Right ventricle myocardium superior (tissue), 1 donor: ENCODE results near the gene CD79A. TPM values are rescaled to one million over a fixed set of nuclear protein-coding genes. Genes with fewer than 3 reads are reported as not detected.

Source experiments
- ATAC-seq: fragments of 200-7000 bp; cut with Tn5 transposase; one replicate; pipeline ENCODE4 v1.9.1; 2020; ENCODE audit warnings: mild to moderate bottlenecking; ENCODE audit not compliant: poor library complexity
- DNase-seq: peaks from one replicate; pipeline ENCODE4 v3.0.0-alpha.2; 2020
- intact Hi-C: fragments of 100-400 bp; cut with DNase I; formaldehyde crosslinking; loops from one replicate; pipeline ENCODE4 v1.11.2; 2022
- microRNA-seq: library from miRNA; unstranded; fragments of <30 nt; microRNA quantifications from one replicate; pipeline ENCODE4 v1.2.0, GENCODE V29; 2020
- total RNA-seq: library from RNA; stranded (reverse); fragmentation: NEBNext Ultra II Directional; extraction: Animal tissue kit (Norgen Biotek cat#: 25700); gene quantifications from one replicate; pipeline ENCODE4 v1.2.1, GENCODE V29; 2021
- donor health status: DM: no; HTN: yes; CAD: no; lungs with severe emphysema.

CD79A gene
- total RNA-seq, 1 donor from 2014 or later = not detected

DNA sequence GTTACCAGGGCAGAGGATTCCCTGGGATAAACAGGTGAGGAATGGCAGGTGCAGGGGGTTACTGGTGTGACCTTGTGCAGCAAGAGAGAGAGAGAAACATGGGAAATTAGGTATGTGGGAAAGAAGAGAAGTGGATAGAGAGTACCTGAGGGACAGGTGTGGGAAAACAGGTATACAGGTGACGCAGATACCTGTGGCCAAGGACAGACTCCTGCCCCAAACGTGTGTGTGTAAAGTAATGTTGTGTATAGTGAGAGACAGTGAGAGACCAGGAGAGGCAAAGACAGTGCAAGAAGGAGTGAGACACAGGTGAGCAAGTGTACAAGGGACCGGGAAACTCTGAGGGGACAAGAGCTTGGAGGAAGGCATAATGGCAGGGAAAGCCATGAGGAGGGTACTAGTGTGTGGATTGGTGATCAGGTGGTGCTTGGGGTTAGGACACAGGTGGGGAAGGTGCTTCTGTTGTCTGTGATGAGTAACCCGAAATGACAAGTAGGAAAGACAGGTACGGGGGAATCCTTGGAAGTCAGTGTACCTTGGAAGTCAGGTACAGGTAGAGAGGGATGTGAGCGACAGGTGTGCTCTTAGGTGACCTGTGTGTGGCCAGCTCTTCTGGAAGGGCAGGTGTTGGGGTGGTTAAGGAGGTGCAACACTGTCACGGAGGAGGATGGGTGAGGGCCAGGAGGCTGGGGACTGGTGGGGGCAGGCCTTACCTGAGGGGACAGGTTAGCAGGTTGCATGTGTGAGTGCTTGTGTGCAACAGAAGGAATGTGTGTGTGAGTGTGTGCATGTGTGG, 48.3 kb downstream of the CD79A start:
- ATAC-seq (no peak), DNase-seq (no peak)
- intact Hi-C loops = no loop called here

GRCh38 chr19:41926028-41926762, 49.1 kb downstream of the CD79A start:
- no peak for ATAC-seq
- intact Hi-C loops = no loop called here
- no peak for DNase-seq

DNA sequence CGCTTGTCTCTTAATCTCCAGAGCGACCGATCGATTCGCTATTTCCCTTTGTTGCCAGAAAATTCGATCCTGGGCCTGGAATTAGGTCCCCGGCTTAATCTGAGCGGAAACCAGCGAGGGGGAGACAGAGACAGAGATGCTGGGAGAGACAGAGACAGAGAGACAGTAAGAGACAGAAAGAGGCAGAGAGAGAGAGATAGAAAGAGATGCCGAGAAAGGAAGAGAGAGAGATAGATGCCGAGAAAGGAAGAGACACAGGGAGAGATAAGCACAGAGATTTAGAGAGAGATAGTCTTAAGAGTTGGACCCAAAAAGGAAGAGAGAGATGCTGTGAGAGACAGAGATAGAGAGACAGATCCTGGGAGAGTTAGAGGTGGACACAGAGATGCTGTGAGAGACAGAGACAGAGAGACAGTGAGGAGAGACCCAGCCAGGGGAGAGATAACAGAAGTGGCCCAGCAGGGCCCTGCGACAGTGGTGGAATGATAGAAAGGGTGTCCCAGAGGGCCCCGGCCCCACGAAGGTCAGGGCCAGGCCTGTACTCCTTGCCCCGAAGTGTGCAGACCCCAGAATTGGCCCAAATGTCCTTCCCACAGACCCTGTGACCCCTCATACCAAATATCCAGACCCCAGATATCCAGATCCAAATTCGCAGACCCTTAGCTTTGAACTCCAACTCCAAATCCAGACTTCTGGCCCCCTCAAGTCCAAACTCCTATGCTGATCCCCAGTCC, 49.9 kb downstream of the CD79A start:
- DNase-seq (no peak), ATAC-seq (no peak)
- intact Hi-C loops = no loop called here

- ATAC-seq = peak; percentile 8
- intact Hi-C loops = no loop called here
- no peak for DNase-seq
Observed at GRCh38 chr19:41927497-41928192, 50.6 kb downstream of the CD79A start.

- no peak for DNase-seq
- ATAC-seq = peak; percentile 11
- intact Hi-C loops = no loop called here
Observed at GRCh38 chr19:41928221-41928683, 51.2 kb downstream of the CD79A start, which contains the start of gene ERFL. TSS of gene ERFL (minus strand) at chr19:41928449. CDS start at chr19:41912919, 15,530 bp downstream.

- intact Hi-C loops = no loop called here
- DNase-seq (no peak), ATAC-seq (no peak)
Observed at GRCh38 chr19:41928754-41929535, 51.9 kb downstream of the CD79A start.

DNA sequence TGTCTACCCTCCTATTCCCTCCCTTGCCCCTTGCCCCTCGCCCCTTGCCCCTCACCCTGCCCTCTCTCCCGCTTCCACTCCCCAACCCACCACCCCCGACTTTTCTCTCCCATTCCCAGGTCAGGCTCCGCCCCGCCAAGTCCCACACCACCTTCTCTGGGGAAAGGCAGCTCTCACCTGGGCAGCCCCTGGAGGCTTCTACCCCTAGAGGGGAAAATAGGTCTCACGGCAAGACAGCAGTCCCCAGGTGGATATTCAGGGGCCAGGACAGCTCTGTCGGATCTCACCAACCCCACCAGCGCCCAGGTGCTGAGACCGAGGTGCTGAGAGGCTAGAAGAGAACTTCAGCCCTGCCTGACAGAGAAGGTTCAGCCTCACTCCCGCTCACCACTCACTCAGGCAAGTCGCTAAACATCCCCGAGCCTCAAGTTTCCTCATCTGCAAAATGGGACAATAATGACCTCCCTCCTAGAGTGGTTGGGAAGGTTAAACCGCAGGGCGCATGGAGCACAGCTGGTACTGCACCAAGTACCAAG, 52.5 kb downstream of the CD79A start:
- intact Hi-C loops = no loop called here
- DNase-seq = no peak
- no peak for ATAC-seq

DNA sequence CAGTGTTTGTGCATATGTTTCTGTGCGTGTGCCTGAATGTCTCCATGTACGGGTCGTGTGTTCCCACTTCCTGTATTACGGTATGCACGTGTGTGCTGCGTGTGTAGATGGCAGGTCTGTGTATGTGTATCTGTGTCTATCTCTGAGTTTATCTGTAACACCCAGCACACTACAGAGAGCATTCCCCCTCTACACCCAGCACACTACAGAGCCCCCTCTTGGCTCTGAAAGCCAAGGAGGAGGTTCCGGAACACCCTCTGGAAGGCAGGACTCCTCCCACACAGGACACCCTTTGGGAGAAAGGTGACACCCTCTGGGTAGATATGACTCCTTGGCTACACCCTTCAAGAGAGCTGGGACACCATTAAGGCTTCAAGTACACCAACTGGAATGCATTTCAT, 53.2 kb downstream of the CD79A start:
- intact Hi-C loops = no loop called here
- DNase-seq = no peak
- no peak for ATAC-seq

Small RNAs within 50 kb of the gene (microRNA-seq; reads per million reads assigned to microRNA genes)
- gene MIR6797 = not detected

Other genes with a start within 250 kb of the CD79A start
- gene CEACAM7, start 189.0 kb upstream of the CD79A start, total RNA-seq = not detected
- gene CEACAM5, start 168.7 kb upstream of the CD79A start, total RNA-seq = not detected
- not detected for gene CEACAM6, start 121.7 kb upstream of the CD79A start, total RNA-seq
- gene CEACAM3, start 80.7 kb upstream of the CD79A start, total RNA-seq = not detected
- gene LYPD4, start 32.6 kb upstream of the CD79A start, total RNA-seq = not detected
- gene DMRTC2, start 32.2 kb upstream of the CD79A start, total RNA-seq = not detected
- 586 TPM for gene RPS19, start 17.0 kb upstream of the CD79A start, total RNA-seq
- gene ARHGEF1, start 5.9 kb downstream of the CD79A start, total RNA-seq = 30.1 TPM
- not detected for gene ERFL, start 51.2 kb downstream of the CD79A start, total RNA-seq
- gene RABAC1, start 82.0 kb downstream of the CD79A start, total RNA-seq = 62.1 TPM
- gene ATP1A3, start 117.0 kb downstream of the CD79A start, total RNA-seq = 388 TPM
- gene GRIK5, start 192.9 kb downstream of the CD79A start, total RNA-seq = 4.0 TPM
- gene ZNF574, start 198.9 kb downstream of the CD79A start, total RNA-seq = 8.4 TPM